ENCODE results near the gene CYB5RL.
A peak's percentile ranks its signal among the peaks of the same experiment; 100 is the strongest.

Gene CYB5RL

DNA sequence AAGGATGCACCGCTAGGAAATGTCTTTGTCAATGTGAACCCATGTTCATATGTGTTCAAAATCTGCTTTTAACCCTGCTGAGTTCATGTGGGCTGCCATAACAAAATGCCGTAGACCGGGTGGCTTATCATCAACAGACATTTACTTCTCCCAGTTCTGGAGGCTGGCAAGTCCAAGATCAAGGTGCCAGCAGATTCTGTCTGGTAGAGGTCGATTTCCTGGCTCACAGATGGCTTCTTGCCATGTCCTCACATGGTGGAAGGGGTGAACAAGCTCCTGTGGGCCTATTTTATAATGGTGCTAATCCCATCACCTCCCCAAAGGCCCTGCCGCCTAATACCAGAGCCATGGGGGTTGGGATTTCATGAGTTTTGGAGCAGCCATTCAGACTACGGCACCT, 42.4 kb downstream of the CYB5RL start:
- DNase-seq: no peak

DNA sequence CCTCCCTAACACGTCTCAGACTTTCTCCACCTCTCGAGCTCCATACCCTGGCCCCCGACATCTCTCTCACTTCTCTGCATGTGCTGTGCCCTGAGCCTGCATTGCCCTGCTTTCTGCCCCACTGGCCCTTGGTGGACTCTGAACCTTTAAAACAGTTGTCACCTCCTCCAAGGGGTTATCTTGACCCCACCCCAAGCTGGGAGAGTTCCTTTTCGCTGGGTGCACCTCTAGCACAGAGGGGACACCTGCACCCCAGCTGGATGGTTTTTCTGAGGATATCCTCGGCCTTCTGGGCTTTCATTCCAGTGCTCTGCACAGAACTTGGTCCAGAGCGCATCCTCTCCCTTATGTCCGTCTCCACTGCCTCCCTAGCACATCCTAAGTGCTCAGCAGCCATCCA, 42.8 kb downstream of the CYB5RL start:
- no peak for DNase-seq

- no peak for DNase-seq
These were observed 43.6 kb downstream of the CYB5RL start for GRCh38 chr1:54156201-54156600.

GRCh38 chr1:54153535-54154439, 46.0 kb downstream of the CYB5RL start:
- DNase-seq: peak; percentile 15

- no peak for DNase-seq
These were observed 47.1 kb downstream of the CYB5RL start, which contains the start of gene CDCP2 for GRCh38 chr1:54152696-54153095. Gene CDCP2, minus strand, starts transcription at chr1:54153000. Its CDS starts 78 bp downstream, at chr1:54152922.

DNA sequence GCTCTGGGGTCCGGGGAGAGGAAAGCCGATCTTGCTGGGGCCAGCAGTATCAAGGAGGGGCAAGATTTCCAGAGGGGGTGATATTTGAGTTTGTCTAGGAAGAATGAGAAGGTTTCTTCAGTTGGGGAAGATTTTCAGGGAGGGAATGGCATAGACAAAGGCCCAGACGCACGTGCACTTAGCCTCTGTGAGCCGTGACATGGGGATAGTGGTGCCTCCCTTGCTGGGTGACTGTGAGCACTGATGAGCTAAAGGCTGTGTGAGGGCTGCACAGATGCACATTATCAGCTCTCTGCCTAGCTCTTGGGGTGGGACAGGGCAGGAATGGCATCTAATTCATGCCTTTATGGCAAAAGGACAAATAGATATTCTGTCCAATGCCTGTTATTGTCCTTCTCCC, 48.8 kb downstream of the CYB5RL start:
- no peak for DNase-seq
